ENCODE results near the gene DLG2. TPM values are rescaled to one million over a fixed set of nuclear protein-coding genes. Genes with fewer than 3 reads are reported as not detected.

The DLG2 gene
- total and polyA plus RNA-seq, 9 of the 15 experiments (the other 6 are each of a cell fraction or from before 2014, with no cell fraction given), result 0.52 to 1.6 (median 0.95) TPM

DNA sequence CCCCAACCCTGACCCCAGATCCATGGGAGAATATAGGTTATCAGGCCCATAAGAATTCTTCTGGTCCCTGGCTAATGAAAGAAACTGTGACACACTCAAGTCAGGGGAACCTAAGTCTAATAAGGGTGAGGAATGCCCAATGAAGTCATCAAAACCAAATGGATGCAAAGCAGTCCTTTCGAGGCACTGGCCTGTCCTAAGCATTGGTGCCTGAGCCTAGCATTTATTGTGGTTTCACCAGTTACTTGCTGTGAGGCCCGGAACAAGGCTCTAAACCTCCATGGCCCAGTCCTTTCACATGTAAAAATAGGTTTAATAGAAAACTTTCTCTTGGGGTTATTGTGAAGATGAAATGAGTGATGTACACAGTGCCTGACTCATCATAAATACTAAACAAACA lies 712.6 kb downstream of the DLG2 start:
- no peaks in the 10 kb centered on the region for H3K36me3 ChIP-seq (ENCODE audit: control insufficient read depth, insufficient read depth, low read length)
- no peak overlapping the region for H3K4me2 ChIP-seq (ENCODE audit: insufficient read depth, low read length)
- no peaks in the 10 kb centered on the region for H3K4me1 ChIP-seq (replicated peaks in 1 of 2; ENCODE audit: control insufficient read depth in 2 of 2, insufficient read depth in 2 of 2, low read length in 2 of 2)
- DNase-seq (ENCODE audit: extremely low read depth in 1 of 4, low spot score in 3 of 4) (no peak), FAIRE-seq (no peak), ATAC-seq (no peak)
- H2AFZ ChIP-seq (ENCODE audit: low read depth, low read length), result no peak overlapping the region
- no peaks in the 10 kb centered on the region for H3K79me2 ChIP-seq (ENCODE audit: control insufficient read depth, insufficient read depth, low read length)
- in situ Hi-C loops (cut with MboI), result no loop called here
- no peaks in the 10 kb centered on the region for H3K9me1 ChIP-seq (ENCODE audit: control insufficient read depth, insufficient read depth, low read length)
- ChIA-PET POLR2A (no interaction called here), CTCF (ENCODE audit: low intra/inter-chr PET ratio) (no interaction called here)
- no peaks in the 10 kb centered on the region for H3K27me3 ChIP-seq (ENCODE audit: control insufficient read depth in 2 of 2, insufficient read depth in 2 of 2, low read length in 2 of 2)
- intact Hi-C loops (cut with micrococcal nuclease), result no loop called here
- TF ChIP-seq ARID2 (IDR thresholded peaks at IDR 0.05) (no peak), GABPB1 (CRISPR knock-in tag; IDR thresholded peaks at IDR 0.05) (no peak), SAFB2 (IDR thresholded peaks at IDR 0.05; ENCODE audit: borderline replicate concordance, low read depth, low read length, severe bottlenecking) (no peak), ZNF395 (CRISPR knock-in tag; IDR thresholded peaks at IDR 0.05) (no peak), MAFK (IDR thresholded peaks at IDR 0.05; ENCODE audit: low read length) (no peak), ZNF263 (CRISPR knock-in tag; IDR thresholded peaks at IDR 0.05; ENCODE audit: borderline replicate concordance) (no peak), MED1 (CRISPR knock-in tag; IDR thresholded peaks at IDR 0.05; ENCODE audit: borderline replicate concordance) (no peak), ATF2 (CRISPR knock-in tag; IDR thresholded peaks at IDR 0.05) (no peak), ELF2 (CRISPR knock-in tag; IDR thresholded peaks at IDR 0.05) (no peak), POLR3A (IDR thresholded peaks at IDR 0.05; ENCODE audit: borderline replicate concordance, extremely low read depth, insufficient read depth, insufficient read length) (no peak), ZNF717 (CRISPR knock-in tag; IDR thresholded peaks at IDR 0.05) (no peak), MBD2 (IDR thresholded peaks at IDR 0.05; ENCODE audit: borderline replicate concordance, low read depth) (no peak), BRF1 (IDR thresholded peaks at IDR 0.05; ENCODE audit: borderline replicate concordance, extremely low read depth, insufficient read length) (no peak), L3MBTL2 (IDR thresholded peaks at IDR 0.05) (no peak), ZNF277 (CRISPR knock-in tag; IDR thresholded peaks at IDR 0.05; ENCODE audit: borderline replicate concordance) (no peak)
- TF ChIP-seq, protein P1, sequence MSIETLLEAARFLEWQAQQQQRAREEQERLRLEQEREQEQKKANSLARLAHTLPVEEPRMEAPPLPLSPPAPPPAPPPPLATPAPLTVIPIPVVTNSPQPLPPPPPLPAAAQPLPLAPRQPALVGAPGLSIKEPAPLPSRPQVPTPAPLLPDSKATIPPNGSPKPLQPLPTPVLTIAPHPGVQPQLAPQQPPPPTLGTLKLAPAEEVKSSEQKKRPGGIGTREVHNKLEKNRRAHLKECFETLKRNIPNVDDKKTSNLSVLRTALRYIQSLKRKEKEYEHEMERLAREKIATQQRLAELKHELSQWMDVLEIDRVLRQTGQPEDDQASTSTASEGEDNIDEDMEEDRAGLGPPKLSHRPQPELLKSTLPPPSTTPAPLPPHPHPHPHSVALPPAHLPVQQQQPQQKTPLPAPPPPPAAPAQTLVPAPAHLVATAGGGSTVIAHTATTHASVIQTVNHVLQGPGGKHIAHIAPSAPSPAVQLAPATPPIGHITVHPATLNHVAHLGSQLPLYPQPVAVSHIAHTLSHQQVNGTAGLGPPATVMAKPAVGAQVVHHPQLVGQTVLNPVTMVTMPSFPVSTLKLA (conservative IDR thresholded peaks at IDR 0.05), result no peak
- H3K9ac ChIP-seq (ENCODE audit: insufficient read depth in 1 of 2, low read depth in 2 of 2, low read length in 2 of 2), result no peak overlapping the region
- BruUV-seq (replicated peaks), result no TSS peak
- H4K20me1 ChIP-seq (replicated peaks; ENCODE audit: control insufficient read depth, insufficient read depth, low read length), result no peaks in the 10 kb centered on the region
- WGBS (ENCODE audit: insufficient coverage, low coverage, missing lambda C conversion rate), result 0% methylated on average over 2 of the region's 2 CpGs
- H3K4me3 ChIP-seq, result no peak overlapping the region
- H3K9me3 ChIP-seq (replicated peaks; ENCODE audit: control insufficient read depth, insufficient read depth, low read depth, low read length), result no peaks in the 10 kb centered on the region
- no peak overlapping the region for H3K27ac ChIP-seq (ENCODE audit: extremely low read depth, low read depth, low read length)

All from K562 (cell line).